HPDE6-E6E7 (cell line): Measurements from ENCODE around the gene FAU.

Experiments
- DNase-seq: peaks from one replicate; pipeline ENCODE4 v3.0.0; 2011; ENCODE audit warnings: missing footprints; ENCODE audit errors: extremely low spot score

FAU gene

DNA sequence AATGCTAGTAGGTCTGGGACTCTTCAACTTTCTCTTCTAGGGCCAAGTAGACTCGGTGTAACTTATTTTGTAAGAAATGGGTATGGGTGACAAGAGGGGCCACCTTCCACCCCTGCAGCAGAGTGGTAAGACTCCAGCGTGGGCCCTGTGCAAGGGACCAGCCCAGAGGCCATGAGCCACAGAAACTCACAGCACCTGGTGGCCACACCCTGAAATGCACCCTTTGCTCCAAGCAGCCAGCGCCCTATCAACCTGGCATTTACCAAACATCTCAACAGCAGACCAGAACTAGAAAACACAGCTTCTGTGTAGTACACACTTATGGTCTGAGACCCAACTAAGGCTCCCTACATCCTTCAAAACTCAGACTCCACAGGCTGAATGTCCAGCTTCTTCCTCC, 43.8 kb downstream of the FAU start:
- no peak for DNase-seq

GRCh38 chr11:65077451-65077850, 44.5 kb downstream of the FAU start:
- DNase-seq = no peak

DNA sequence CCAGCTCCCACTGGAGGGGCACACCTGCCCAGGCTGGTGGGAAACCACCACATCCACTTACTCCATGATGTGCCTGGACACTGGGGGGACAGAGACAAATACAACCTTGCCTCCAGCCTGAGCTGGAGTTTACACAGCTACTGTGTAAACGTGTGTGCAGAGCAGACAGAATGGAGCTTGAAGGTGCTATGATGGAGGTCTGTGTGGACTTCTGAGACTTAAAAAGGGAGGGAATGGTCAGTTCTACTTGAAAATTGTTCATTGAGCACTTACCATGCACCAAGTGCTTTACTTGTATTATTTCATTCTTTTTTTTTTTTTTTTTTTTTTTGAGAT, 49.3 kb downstream of the FAU start:
- DNase-seq = no peak

- DNase-seq = no peak
Measured at GRCh38 chr11:65071907-65072630, 49.9 kb downstream of the FAU start.
